ENCODE data around the gene METTL6. TPM values are rescaled to one million over a fixed set of nuclear protein-coding genes. Genes with fewer than 3 reads are reported as not detected.

Gene METTL6
- total and polyA plus RNA-seq, 8 donors: 14.7 to 37.3 (median 31.3) TPM

DNA sequence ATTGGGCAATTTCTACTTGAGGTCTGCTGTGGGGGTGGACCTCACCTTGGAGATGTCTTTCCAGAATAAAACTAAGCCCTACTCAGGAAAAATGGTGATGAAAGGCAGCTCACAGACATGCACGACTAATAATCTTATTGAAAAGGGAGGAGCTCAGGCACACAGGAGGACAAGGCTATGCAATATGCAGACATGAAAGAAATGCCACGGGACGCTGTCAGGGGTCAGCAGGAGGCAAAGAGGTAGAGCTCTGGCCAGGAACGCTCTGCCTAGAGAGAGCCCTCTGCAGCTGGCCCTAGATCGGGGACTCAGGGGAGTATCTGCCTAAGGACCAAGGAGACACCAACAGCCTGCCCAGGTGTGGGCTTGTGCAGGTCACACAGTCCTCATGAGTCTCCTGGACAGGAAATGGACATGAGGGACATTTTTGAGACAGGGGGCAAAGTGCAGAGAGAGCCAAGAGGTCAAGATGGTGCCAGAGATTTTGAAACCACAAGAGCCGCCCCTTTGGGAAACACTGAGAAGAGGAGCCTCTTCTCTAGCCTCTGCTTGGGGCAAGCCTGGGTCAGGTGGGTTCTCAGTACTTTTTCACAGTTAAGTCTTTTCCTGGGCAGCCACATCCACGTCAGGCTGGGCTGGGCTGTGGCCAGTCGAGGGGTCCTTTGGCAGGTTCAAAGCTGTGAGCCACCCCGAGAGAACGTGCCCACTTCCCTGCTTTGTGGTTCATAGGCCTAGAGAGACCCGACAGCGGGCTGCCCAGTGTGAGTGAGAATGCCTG lies 23.3 kb upstream of the METTL6 start:
- no peak for TF ChIP-seq CTCF (IDR thresholded peaks at IDR 0.05)
- no peaks in the 10 kb centered on the region for H3K27me3 ChIP-seq
- H3K4me3 ChIP-seq: no peak overlapping the region
- H3K36me3 ChIP-seq: peaks cover 0 to 3% of the 10 kb centered on the region in 2 donors
- no peak overlapping the region for H3K27ac ChIP-seq
- no peaks in the 10 kb centered on the region for H3K9me3 ChIP-seq
- DNase-seq (no peak), ATAC-seq (no peak)
- H3K4me1 ChIP-seq: no peaks in the 10 kb centered on the region
- intact Hi-C loops (cut with DNase I): no loop called here

- no peak for TF ChIP-seq CTCF (IDR thresholded peaks at IDR 0.05)
- Histone ChIP-seq H3K4me3 (no peak overlapping the region), H3K4me1 (no peaks in the 10 kb centered on the region), H3K27ac (no peak overlapping the region), H3K9me3 (no peaks in the 10 kb centered on the region), H3K36me3 (peaks cover 0 to 8% of the 10 kb centered on the region in 2 donors), H3K27me3 (no peaks in the 10 kb centered on the region)
- ATAC-seq (no peak), DNase-seq (no peak)
- intact Hi-C loops (cut with DNase I): no loop called here
Observed at GRCh38 chr3:15449489-15450224, 22.3 kb upstream of the METTL6 start.

DNA sequence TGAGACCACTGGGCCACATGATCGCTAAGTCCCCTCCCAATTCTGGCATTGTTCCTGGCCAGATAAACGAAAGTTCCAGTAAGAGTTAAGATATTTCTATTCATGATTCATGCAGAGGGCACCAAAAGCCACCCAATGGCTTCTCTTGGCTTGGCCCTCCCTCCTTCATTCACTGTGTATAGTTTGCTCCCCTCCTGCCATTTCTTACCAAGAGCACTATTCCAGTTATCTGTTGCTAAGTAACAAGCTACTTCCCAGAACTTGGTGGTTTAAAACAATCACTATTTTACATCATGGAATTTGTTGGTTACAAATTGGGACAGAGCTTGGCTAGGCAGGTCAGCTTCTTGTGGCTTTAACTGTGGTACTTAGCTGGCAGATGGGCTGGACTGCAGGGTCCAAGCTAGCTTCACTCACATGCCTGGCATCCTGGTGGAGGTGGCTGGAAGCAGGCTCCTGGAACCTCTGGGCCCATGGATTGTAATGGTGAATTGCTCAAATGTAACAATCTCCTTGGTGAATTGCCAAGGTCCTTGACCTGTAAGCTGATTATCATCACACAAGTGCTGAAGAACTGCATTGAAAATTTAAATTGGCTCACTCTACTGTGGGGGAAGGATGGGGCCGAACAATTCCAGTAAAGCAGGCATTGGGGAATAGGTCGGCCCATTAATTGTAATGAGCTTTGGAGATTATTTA lies 16.6 kb upstream of the METTL6 start:
- no peak for DNase-seq
- H3K36me3 ChIP-seq: peaks cover 0 to 60% of the 10 kb centered on the region in 2 donors
- no peak overlapping the region for H3K4me3 ChIP-seq
- intact Hi-C loops (cut with DNase I): no loop called here
- H3K27me3 ChIP-seq: no peaks in the 10 kb centered on the region
- H3K4me1 ChIP-seq: peaks cover 8 to 22% of the 10 kb centered on the region in 2 donors
- ATAC-seq: peak; percentile 52
- H3K9me3 ChIP-seq: no peaks in the 10 kb centered on the region
- TF ChIP-seq CTCF (IDR thresholded peaks at IDR 0.05): no peak
- H3K27ac ChIP-seq: peak overlapping the region in 1 of 2 donors; percentile 44

DNA sequence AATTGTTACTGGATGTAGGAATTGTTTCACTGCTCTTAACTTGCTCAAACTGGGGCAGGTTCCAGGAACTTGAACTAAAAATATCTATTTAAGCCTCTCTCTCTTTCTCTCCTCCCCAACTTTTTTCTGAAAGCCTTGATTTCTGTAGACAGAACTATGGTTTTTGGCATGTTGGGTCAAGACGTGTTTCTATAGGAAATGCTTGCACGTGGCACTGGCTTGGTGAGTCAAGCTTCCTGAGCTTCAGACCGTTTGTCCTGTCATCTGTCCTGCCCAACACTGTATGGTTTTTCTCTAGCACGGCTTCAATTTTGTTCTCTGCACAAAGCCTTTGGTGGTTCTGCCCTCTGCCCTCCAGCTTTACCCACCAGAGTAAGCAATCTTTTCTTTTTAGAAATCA lies 13.5 kb upstream of the METTL6 start:
- no peak for ATAC-seq

More for the DNA sequence above, 13.5 kb upstream of the METTL6 start:
- no peak for DNase-seq
- H3K27ac ChIP-seq: peak overlapping the region in 1 of 2 donors; percentile 37
- TF ChIP-seq CTCF (IDR thresholded peaks at IDR 0.05): no peak
- H3K36me3 ChIP-seq: peaks cover 0 to 91% of the 10 kb centered on the region in 2 donors
- H3K4me1 ChIP-seq: peaks cover 10 to 32% of the 10 kb centered on the region in 2 donors
- no peaks in the 10 kb centered on the region for H3K27me3 ChIP-seq
- intact Hi-C loops (cut with DNase I): no loop called here
- no peak overlapping the region for H3K4me3 ChIP-seq
- H3K9me3 ChIP-seq: no peaks in the 10 kb centered on the region

All from left lung (tissue), 10 donors.